CD8-positive, alpha-beta memory T cell (primary cell): ENCODE measurements around the gene TEX11. TPM values are rescaled to one million over a fixed set of nuclear protein-coding genes. Genes with fewer than 3 reads are reported as not detected.
"Not testable (repeated sequence)": the region's sequence is repeated elsewhere in the genome, so short reads cannot be mapped to it uniquely, and the experiment has no call there.

Experiments
- CTCF ChIA-PET: fragments of 350-600 bp; sonication (Branson Sonifier 250); formaldehyde crosslinking; loops from one replicate; lab custom pipeline; 2021; ENCODE audit warnings: antibody characterized with exemption; lab: Charles Lee
- POLR2A ChIA-PET: fragments of 350-600 bp; sonication (Branson Sonifier 250); formaldehyde crosslinking; loops from one replicate; lab custom pipeline; 2021; ENCODE audit warnings: antibody characterized with exemption; lab: Charles Lee
- DNase-seq, 5 donors: peaks; one replicate each; pipeline versions ENCODE4 v3.0.0 to v3.0.0-alpha.2; 2020 to 2022; ENCODE audit warnings: mixed read lengths in 1 of 5
- H3K27ac ChIP-seq: one replicate; pipeline ENCODE4 v1.7.0; 2013; ENCODE audit warnings: low read depth, mild to moderate bottlenecking, low read length, moderate library complexity
- H3K27me3 ChIP-seq: 2 replicates; pipeline ENCODE4 v1.7.0; 2013; ENCODE audit warnings: low read length, mild to moderate bottlenecking; ENCODE audit not compliant: insufficient read depth, poor library complexity, severe bottlenecking
- H3K36me3 ChIP-seq: 2 replicates; pipeline ENCODE4 v1.7.0; 2013; ENCODE audit warnings: mild to moderate bottlenecking, low read length, moderate library complexity; ENCODE audit not compliant: insufficient read depth
- H3K4me1 ChIP-seq: 2 replicates; pipeline ENCODE4 v1.7.0; 2013; ENCODE audit warnings: mild to moderate bottlenecking, low read length, moderate library complexity; ENCODE audit not compliant: insufficient read depth
- H3K4me3 ChIP-seq: 2 replicates; pipeline ENCODE4 v1.7.0; 2013; ENCODE audit warnings: mild to moderate bottlenecking, low read length
- H3K9me3 ChIP-seq: 2 replicates; pipeline ENCODE4 v1.7.0; 2013; ENCODE audit warnings: mild to moderate bottlenecking, low read length
- H3K27ac Mint-ChIP-seq, 8 donors: one replicate each; pipeline ENCODE4 v1.8.0; 2020 to 2021; ENCODE audit warnings: mixed read lengths in 8 of 8, mild to moderate bottlenecking in 6 of 8, inconsistent platforms in 3 of 8, moderate library complexity in 3 of 8
- H3K27me3 Mint-ChIP-seq, 2 donors: one replicate each; pipeline ENCODE4 v1.8.0; 2020 to 2021; ENCODE audit warnings: mixed read lengths in 2 of 2, mild to moderate bottlenecking in 1 of 2, moderate library complexity in 1 of 2
- H3K36me3 Mint-ChIP-seq, 3 donors: one replicate each; pipeline ENCODE4 v1.8.0; 2020 to 2021; ENCODE audit warnings: mixed read lengths in 3 of 3, inconsistent platforms in 1 of 3, mild to moderate bottlenecking in 1 of 3
- H3K4me1 Mint-ChIP-seq, 3 donors: one replicate each; pipeline ENCODE4 v1.8.0; 2020 to 2021; ENCODE audit warnings: mixed read lengths in 3 of 3, inconsistent platforms in 1 of 3, mild to moderate bottlenecking in 1 of 3
- H3K4me3 Mint-ChIP-seq, 7 donors: one replicate each; pipeline ENCODE4 v1.8.0; 2020 to 2021; ENCODE audit warnings: mixed read lengths in 7 of 7, mild to moderate bottlenecking in 6 of 7, moderate library complexity in 4 of 7, inconsistent platforms in 2 of 7
- H3K9me3 Mint-ChIP-seq, 5 donors: one replicate each; pipeline ENCODE4 v1.8.0; 2020 to 2022; ENCODE audit warnings: mixed read lengths in 5 of 5, mild to moderate bottlenecking in 3 of 5, moderate library complexity in 2 of 5, inconsistent platforms in 1 of 5
- polyA plus RNA-seq: library from polyadenylated mRNA; unstranded; fragments of 300-500 nt; fragmentation: Illumina TruSeq; gene quantifications from one replicate; pipeline ENCODE4 v1.2.3, GENCODE V29; 2021
- total RNA-seq, 2 experiments: library from RNA; stranded (reverse); gene quantifications; one replicate each; pipeline ENCODE4 v1.2.3, GENCODE V29; 2021

Gene TEX11
- total and polyA plus RNA-seq, 3 experiments from 2014 or later: not detected

GRCh38 chrX:70635227-70635626 is 273.3 kb downstream of the TEX11 start:
- no peaks in the 10 kb centered on the region for H3K4me1 Mint-ChIP-seq
- CTCF ChIA-PET: no interaction called here

GRCh38 chrX:70621743-70622142 is 286.8 kb downstream of the TEX11 start:
- Mint-ChIP-seq H3K27me3 (peaks cover 6 to 10% of the 10 kb centered on the region in 2 donors), H3K4me1 (no peaks in the 10 kb centered on the region), H3K27ac (no peak overlapping the region), H3K4me3 (no peak overlapping the region), H3K9me3 (no peaks in the 10 kb centered on the region), H3K36me3 (no peaks in the 10 kb centered on the region)
- ChIA-PET CTCF (no interaction called here), POLR2A (no interaction called here)
- no peak for DNase-seq
- H3K36me3 ChIP-seq: no peaks in the 10 kb centered on the region
- no peaks in the 10 kb centered on the region for H3K9me3 ChIP-seq
- no peaks in the 10 kb centered on the region for H3K4me1 ChIP-seq
- H3K27ac ChIP-seq: no peak overlapping the region
- no peak overlapping the region for H3K4me3 ChIP-seq
- H3K27me3 ChIP-seq: no peaks in the 10 kb centered on the region

More at GRCh38 chrX:70635227-70635626, 273.3 kb downstream of the TEX11 start:
- no peaks in the 10 kb centered on the region for H3K36me3 ChIP-seq
- no peaks in the 10 kb centered on the region for H3K9me3 Mint-ChIP-seq
- POLR2A ChIA-PET: no interaction called here
- H3K27me3 Mint-ChIP-seq: peaks cover 0 to 7% of the 10 kb centered on the region in 2 donors
- no peaks in the 10 kb centered on the region for H3K27me3 ChIP-seq
- H3K27ac Mint-ChIP-seq: no peak overlapping the region
- no peaks in the 10 kb centered on the region for H3K4me1 ChIP-seq
- H3K36me3 Mint-ChIP-seq: no peaks in the 10 kb centered on the region
- DNase-seq: no peak
- no peaks in the 10 kb centered on the region for H3K9me3 ChIP-seq
- H3K4me3 Mint-ChIP-seq: no peak overlapping the region
- no peak overlapping the region for H3K4me3 ChIP-seq
- no peak overlapping the region for H3K27ac ChIP-seq

- H3K27me3 Mint-ChIP-seq: peaks cover 3 to 4% of the 10 kb centered on the region in 2 donors
- CTCF ChIA-PET: no interaction called here
- no peaks in the 10 kb centered on the region for H3K4me1 Mint-ChIP-seq
- Histone ChIP-seq H3K4me1 (no peaks in the 10 kb centered on the region), H3K36me3 (no peaks in the 10 kb centered on the region), H3K27me3 (no peaks in the 10 kb centered on the region), H3K27ac (no peak overlapping the region), H3K9me3 (no peaks in the 10 kb centered on the region), H3K4me3 (no peak overlapping the region)
- no peak overlapping the region for H3K4me3 Mint-ChIP-seq
- no peaks in the 10 kb centered on the region for H3K36me3 Mint-ChIP-seq
- no peaks in the 10 kb centered on the region for H3K9me3 Mint-ChIP-seq
- DNase-seq: no peak
- POLR2A ChIA-PET: no interaction called here
- no peak overlapping the region for H3K27ac Mint-ChIP-seq
Measured at GRCh38 chrX:70618467-70618866, 290.0 kb downstream of the TEX11 start.

- Histone ChIP-seq H3K27ac (no peak overlapping the region), H3K4me3 (no peak overlapping the region), H3K36me3 (no peaks in the 10 kb centered on the region), H3K9me3 (no peaks in the 10 kb centered on the region), H3K27me3 (no peaks in the 10 kb centered on the region), H3K4me1 (no peaks in the 10 kb centered on the region)
- Mint-ChIP-seq H3K4me3 (no peak overlapping the region), H3K27me3 (peaks cover 0 to 7% of the 10 kb centered on the region in 2 donors), H3K4me1 (no peaks in the 10 kb centered on the region), H3K36me3 (no peaks in the 10 kb centered on the region), H3K27ac (no peak overlapping the region), H3K9me3 (no peaks in the 10 kb centered on the region)
- no peak for DNase-seq
- CTCF ChIA-PET: no interaction called here
- POLR2A ChIA-PET: no interaction called here
Measured at GRCh38 chrX:70613295-70613694, 295.2 kb downstream of the TEX11 start.

GRCh38 chrX:70605352-70605751 is 303.2 kb downstream of the TEX11 start:
- Mint-ChIP-seq H3K36me3 (no peaks in the 10 kb centered on the region), H3K4me1 (no peaks in the 10 kb centered on the region), H3K4me3 (no peak overlapping the region), H3K9me3 (no peaks in the 10 kb centered on the region), H3K27me3 (peaks cover 0 to 4% of the 10 kb centered on the region in 2 donors), H3K27ac (no peak overlapping the region)
- CTCF ChIA-PET: no interaction called here
- no peak overlapping the region for H3K4me3 ChIP-seq
- DNase-seq: no peak
- POLR2A ChIA-PET: no interaction called here
- no peaks in the 10 kb centered on the region for H3K36me3 ChIP-seq
- H3K27me3 ChIP-seq: no peaks in the 10 kb centered on the region
- no peak overlapping the region for H3K27ac ChIP-seq
- H3K4me1 ChIP-seq: no peaks in the 10 kb centered on the region
- no peaks in the 10 kb centered on the region for H3K9me3 ChIP-seq

GRCh38 chrX:70592091-70592490 is 316.4 kb downstream of the TEX11 start:
- H3K27ac ChIP-seq: no peak overlapping the region
- no peak for DNase-seq
- no peak overlapping the region for H3K4me3 ChIP-seq
- no peaks in the 10 kb centered on the region for H3K36me3 ChIP-seq
- Mint-ChIP-seq H3K27me3 (peaks cover 0 to 3% of the 10 kb centered on the region in 2 donors), H3K4me3 (no peak overlapping the region), H3K9me3 (peaks cover 4 to 19% (median 6%) of the 10 kb centered on the region in 5 donors), H3K4me1 (no peaks in the 10 kb centered on the region), H3K27ac (no peak overlapping the region), H3K36me3 (no peaks in the 10 kb centered on the region)
- POLR2A ChIA-PET: no interaction called here
- no peaks in the 10 kb centered on the region for H3K27me3 ChIP-seq
- no peaks in the 10 kb centered on the region for H3K4me1 ChIP-seq
- no peaks in the 10 kb centered on the region for H3K9me3 ChIP-seq
- CTCF ChIA-PET: no interaction called here

GRCh38 chrX:70587158-70587557 is 321.4 kb downstream of the TEX11 start:
- H3K4me1 ChIP-seq, DNase-seq, CTCF ChIA-PET, H3K36me3 Mint-ChIP-seq, H3K9me3 Mint-ChIP-seq, H3K4me3 Mint-ChIP-seq, H3K36me3 ChIP-seq, H3K27ac ChIP-seq, H3K27me3 Mint-ChIP-seq, H3K4me1 Mint-ChIP-seq, H3K27me3 ChIP-seq, H3K9me3 ChIP-seq, H3K4me3 ChIP-seq, H3K27ac Mint-ChIP-seq, POLR2A ChIA-PET: not testable (repeated sequence)

GRCh38 chrX:70577442-70577841 is 331.1 kb downstream of the TEX11 start:
- POLR2A ChIA-PET: no interaction called here
- Mint-ChIP-seq H3K9me3 (peaks cover 0 to 20% (median 12%) of the 10 kb centered on the region in 5 donors), H3K4me1 (no peaks in the 10 kb centered on the region), H3K27me3 (peaks cover 6 to 7% of the 10 kb centered on the region in 2 donors), H3K36me3 (no peaks in the 10 kb centered on the region), H3K4me3 (no peak overlapping the region), H3K27ac (no peak overlapping the region)
- Histone ChIP-seq H3K36me3 (no peaks in the 10 kb centered on the region), H3K27me3 (no peaks in the 10 kb centered on the region), H3K4me3 (no peak overlapping the region), H3K4me1 (no peaks in the 10 kb centered on the region), H3K27ac (no peak overlapping the region), H3K9me3 (no peaks in the 10 kb centered on the region)
- CTCF ChIA-PET: no interaction called here
- no peak for DNase-seq
